PC-9 (cell line): ENCODE results near the gene IGFBP5. TPM values are rescaled to one million over a fixed set of nuclear protein-coding genes. Genes with fewer than 3 reads are reported as not detected.

Experiments used
- BruUV-seq: library from RNA; stranded (reverse); fragments of 400-500 nt; replicated peaks from 2 replicates; lab custom pipeline; 2021; lab: Mats Ljungman, UMichigan
- CTCF ChIA-PET: fragments of 300-600 bp; sonication (Branson Sonifier 250); formaldehyde crosslinking; loops from one replicate; lab custom pipeline; 2022; ENCODE audit warnings: antibody characterized with exemption; lab: Charles Lee
- POLR2A ChIA-PET: fragments of 300-600 bp; sonication (Branson Sonifier 250); formaldehyde crosslinking; loops from one replicate; lab custom pipeline; 2022; ENCODE audit warnings: antibody characterized with exemption; ENCODE audit not compliant: unreplicated experiment; lab: Charles Lee
- DNase-seq, 2 experiments: peaks; one replicate each; pipeline versions ENCODE4 v3.0.0 to v3.0.0-alpha.2; 2015 to 2022; ENCODE audit warnings: mixed read lengths in 1 of 2
- H2AFZ ChIP-seq: fragments of 200-600 bp; sonication (generic); 2 replicates; pipeline ENCODE4 v1.8.1; 2017; ENCODE audit warnings: antibody characterized with exemption
- H3F3A ChIP-seq: fragments of 200-600 bp; sonication (generic); 2 replicates; pipeline ENCODE4 v1.8.1; 2017; ENCODE audit warnings: antibody characterized with exemption, mild to moderate bottlenecking, low read depth; ENCODE audit not compliant: insufficient read depth
- H3K27ac ChIP-seq: fragments of 200-600 bp; sonication (generic); 2 replicates; pipeline ENCODE4 v1.6.1; 2016; ENCODE audit warnings: mixed run types
- H3K27me3 ChIP-seq: fragments of 200-600 bp; sonication (generic); 2 replicates; pipeline ENCODE4 v1.6.1; 2016; ENCODE audit warnings: low read depth, mixed run types; ENCODE audit not compliant: insufficient read depth
- H3K36me3 ChIP-seq: fragments of 200-600 bp; sonication (generic); 2 replicates; pipeline ENCODE4 v1.6.1; 2016; ENCODE audit warnings: low read depth, mixed run types
- H3K4me1 ChIP-seq: fragments of 200-600 bp; sonication (generic); replicated peaks from 2 replicates; pipeline ENCODE4 v1.6.1; 2016; ENCODE audit warnings: mixed run types; ENCODE audit not compliant: insufficient read depth
- H3K4me2 ChIP-seq: fragments of 200-600 bp; sonication (generic); 2 replicates; pipeline ENCODE4 v1.6.1; 2017; ENCODE audit warnings: mixed run types
- H3K4me3 ChIP-seq: fragments of 200-600 bp; sonication (generic); 2 replicates; pipeline ENCODE4 v1.6.1; 2016; ENCODE audit warnings: mixed run types
- H3K79me2 ChIP-seq: fragments of 200-600 bp; sonication (generic); 2 replicates; pipeline ENCODE4 v1.6.1; 2017; ENCODE audit warnings: low read depth, mixed run types
- H3K9me2 ChIP-seq: fragments of 200-600 bp; sonication (generic); 2 replicates; pipeline ENCODE4 v1.8.1; 2017; ENCODE audit warnings: mild to moderate bottlenecking; ENCODE audit not compliant: insufficient read depth
- H3K9me3 ChIP-seq: fragments of 200-600 bp; sonication (generic); 2 replicates; pipeline ENCODE4 v1.8.1; 2016; ENCODE audit warnings: low read depth; ENCODE audit not compliant: insufficient read depth
- H4K20me1 ChIP-seq: fragments of 200-600 bp; sonication (generic); 2 replicates; pipeline ENCODE4 v1.8.1; 2017; ENCODE audit not compliant: insufficient read depth
- CTCF ChIP-seq: fragments of 200-600 bp; sonication (generic); conservative IDR thresholded peaks from 2 replicates; pipeline ENCODE4 v1.6.1; 2017; ENCODE audit warnings: mixed run types, antibody characterized with exemption, mild to moderate bottlenecking, moderate library complexity
- EZH2 ChIP-seq: fragments of 200-600 bp; sonication (generic); IDR thresholded peaks from 2 replicates; pipeline ENCODE4 v1.8.0; 2017; ENCODE audit warnings: antibody characterized with exemption, low read depth
- intact Hi-C: fragments of 100-400 bp; cut with micrococcal nuclease; formaldehyde crosslinking; loops from one replicate; pipeline ENCODE4 v1.10.0; 2022; ENCODE audit not compliant: unreplicated experiment
- total RNA-seq: library from RNA; stranded (reverse); gene quantifications from 2 replicates; pipeline ENCODE4 v1.2.3, GENCODE V29; 2021

The IGFBP5 gene
- total RNA-seq, 1 experiment from 2014 or later = 5.5 TPM

DNA sequence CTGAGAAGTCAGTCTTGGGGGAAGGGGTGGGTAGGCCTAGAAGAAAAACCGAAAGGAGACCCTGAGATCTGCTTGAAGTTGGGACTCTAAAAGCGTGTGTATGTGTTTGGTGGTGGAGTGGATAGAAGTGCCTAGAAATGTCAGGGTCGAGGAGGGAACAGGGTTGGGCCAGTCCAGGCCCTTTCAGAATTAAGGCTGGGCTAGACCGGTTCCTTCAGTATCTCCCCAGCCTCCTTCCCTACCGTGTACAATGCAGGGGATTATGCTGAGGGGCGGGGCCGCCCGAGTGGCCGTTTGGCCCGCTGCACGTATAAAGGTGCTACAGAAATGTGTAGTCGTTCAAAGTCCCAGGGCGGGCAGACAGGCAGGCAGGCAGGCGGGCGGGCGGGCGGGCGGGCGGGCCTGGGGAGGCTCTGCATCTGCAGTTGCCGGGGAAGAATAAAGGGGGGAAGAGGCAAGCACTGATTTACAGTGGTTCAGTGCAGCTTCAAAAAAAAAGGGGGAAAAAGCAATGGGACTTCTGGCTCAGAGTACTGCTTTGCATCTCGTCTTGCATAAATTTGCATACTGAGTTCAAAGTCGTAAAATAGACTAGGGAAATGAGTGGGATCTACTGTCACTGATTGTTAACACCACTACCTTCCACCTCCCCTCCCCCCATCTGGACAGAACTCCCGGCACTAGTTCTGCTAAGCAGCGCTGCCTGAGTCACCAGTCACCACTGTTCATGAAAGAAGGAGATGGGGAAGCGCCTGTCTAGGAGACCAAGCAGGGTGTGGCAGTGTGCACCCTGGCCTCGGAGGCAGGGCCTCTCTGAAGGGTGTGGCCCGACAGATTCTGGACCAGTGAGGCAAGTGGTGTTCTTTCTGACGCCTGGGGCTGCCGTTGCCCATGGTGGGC, 58.5 kb downstream of the IGFBP5 start:
- peaks cover 25% of the 10 kb centered on the region for H3K79me2 ChIP-seq
- H3K9me3 ChIP-seq = no peaks in the 10 kb centered on the region
- H3K36me3 ChIP-seq = no peaks in the 10 kb centered on the region
- no peak overlapping the region for H3K27ac ChIP-seq
- POLR2A ChIA-PET = no interaction called here
- CTCF ChIA-PET = interaction anchor here (0.6 to 0.7 kb wide), 2 partner anchors 28 to 123 kb away, joined by 3 to 4 read pairs; no protein-coding TSS in a partner anchor
- H2AFZ ChIP-seq = no peak overlapping the region
- no peak overlapping the region; the same call in 1 of the 2 replicates for H3K4me3 ChIP-seq
- H4K20me1 ChIP-seq = no peaks in the 10 kb centered on the region
- peak; percentile 60 to 66 for DNase-seq
- peak overlapping the region; percentile 59 for H3K4me2 ChIP-seq
- H3K4me1 ChIP-seq = peaks cover 42% of the 10 kb centered on the region
- no TSS peak for BruUV-seq
- peaks cover 6% of the 10 kb centered on the region; the same call in 1 of the 2 replicates for H3F3A ChIP-seq
- H3K27me3 ChIP-seq = no peaks in the 10 kb centered on the region
- intact Hi-C loops = loop anchor here (2.0 kb wide), 1 partner anchor 28 kb away; no protein-coding TSS in a partner anchor
- no peaks in the 10 kb centered on the region for H3K9me2 ChIP-seq
- TF ChIP-seq CTCF (no peak), EZH2 (no peak)

DNA sequence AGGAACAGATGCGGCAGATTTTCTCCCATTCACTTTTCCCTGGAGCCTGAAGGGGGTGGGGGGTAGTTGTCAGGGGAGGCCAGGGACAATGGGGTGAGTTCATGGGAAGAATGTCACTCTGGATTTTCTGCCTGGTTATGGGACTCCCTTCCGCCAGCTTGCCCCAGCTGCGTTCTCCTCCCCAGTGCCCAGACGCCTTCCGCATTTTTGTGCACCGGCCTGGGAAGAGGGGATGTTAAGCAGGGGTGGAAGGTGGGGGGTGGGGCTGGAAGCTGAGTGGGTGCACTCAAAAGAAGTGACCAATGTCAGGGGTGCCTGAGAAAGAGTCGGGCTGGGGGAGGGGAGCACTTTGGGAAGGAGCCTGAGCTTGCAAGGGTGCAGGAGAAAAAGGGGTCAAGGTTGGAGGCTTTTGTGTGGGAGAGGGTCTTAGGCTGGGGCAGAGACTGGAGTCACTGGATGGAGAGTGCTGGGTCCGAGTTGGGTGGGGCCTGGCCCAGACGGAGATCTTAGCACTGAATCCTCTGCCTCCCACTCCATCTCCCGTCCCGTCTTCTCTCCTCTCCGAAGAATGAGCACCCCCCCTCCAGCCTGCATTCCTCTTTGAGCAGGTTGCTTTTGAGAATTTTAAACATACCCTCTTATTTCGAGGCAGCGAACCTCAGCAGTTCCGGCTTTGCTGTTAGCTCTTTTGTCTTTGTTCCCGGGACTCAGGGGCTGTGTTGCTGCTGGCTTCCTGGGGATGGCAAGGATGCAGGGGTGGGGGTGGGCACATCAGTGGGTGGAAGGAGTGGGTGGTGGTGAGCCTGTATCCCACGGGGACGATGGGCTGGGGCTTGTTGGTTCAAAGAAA, 59.4 kb downstream of the IGFBP5 start:
- ChIA-PET CTCF (interaction anchor here (0.6 kb wide), 2 partner anchors 16 to 29 kb away, joined by 3 to 5 read pairs; no protein-coding TSS in a partner anchor), POLR2A (no interaction called here)
- no peaks in the 10 kb centered on the region for H3K27me3 ChIP-seq
- H3K27ac ChIP-seq = no peak overlapping the region
- no peak overlapping the region for H2AFZ ChIP-seq
- intact Hi-C loops = loop anchor here (2.0 kb wide), 1 partner anchor 29 kb away; no protein-coding TSS in a partner anchor
- peaks cover 6% of the 10 kb centered on the region; the same call in 1 of the 2 replicates for H3F3A ChIP-seq
- no peaks in the 10 kb centered on the region for H3K9me2 ChIP-seq
- peak overlapping the region; percentile 59 for H3K4me2 ChIP-seq
- no peaks in the 10 kb centered on the region for H4K20me1 ChIP-seq
- no peak overlapping the region; the same call in 1 of the 2 replicates for H3K4me3 ChIP-seq
- no peak for DNase-seq
- no TSS peak for BruUV-seq
- peaks cover 25% of the 10 kb centered on the region for H3K79me2 ChIP-seq
- no peaks in the 10 kb centered on the region for H3K9me3 ChIP-seq
- TF ChIP-seq EZH2 = no peak
- TF ChIP-seq CTCF = no peak
- no peaks in the 10 kb centered on the region for H3K36me3 ChIP-seq
- peaks cover 42% of the 10 kb centered on the region for H3K4me1 ChIP-seq

GRCh38 chr2:216635171-216635570, 60.2 kb downstream of the IGFBP5 start:
- no peak overlapping the region for H3K27ac ChIP-seq
- peaks cover 24% of the 10 kb centered on the region for H3K79me2 ChIP-seq
- peak overlapping the region; percentile 59 for H3K4me2 ChIP-seq
- H3F3A ChIP-seq = peaks cover 6% of the 10 kb centered on the region; the same call in 1 of the 2 replicates
- H2AFZ ChIP-seq = no peak overlapping the region
- intact Hi-C loops = no loop called here
- no peak for TF ChIP-seq EZH2
- no peak for TF ChIP-seq CTCF
- H4K20me1 ChIP-seq = no peaks in the 10 kb centered on the region
- peak overlapping the region; percentile 56; the same call in 1 of the 2 replicates for H3K4me3 ChIP-seq
- H3K9me2 ChIP-seq = no peaks in the 10 kb centered on the region
- BruUV-seq = no TSS peak
- no peaks in the 10 kb centered on the region for H3K27me3 ChIP-seq
- H3K9me3 ChIP-seq = no peaks in the 10 kb centered on the region
- ChIA-PET POLR2A (no interaction called here), CTCF (interaction anchor here (0.6 kb wide), 1 partner anchor 52 kb away, joined by 5 read pairs; no protein-coding TSS in a partner anchor)
- no peak for DNase-seq
- H3K4me1 ChIP-seq = peaks cover 42% of the 10 kb centered on the region
- no peaks in the 10 kb centered on the region for H3K36me3 ChIP-seq
